Stimulated activated CD4-positive, alpha-beta T cell treated with anti-CD3 and anti-CD28 coated beads, Interleukin-4, amount 100 ng/mL, for 48 hours (primary cell): ENCODE results near the gene RNF224.
A peak's percentile ranks its signal among the peaks of the same experiment; 100 is the strongest.

Source experiments
- DNase-seq, 2 donors: peaks; one replicate each; pipeline ENCODE4 v3.0.0-alpha.2; 2020; ENCODE audit warnings: low read depth in 2 of 2

RNF224 gene

DNA sequence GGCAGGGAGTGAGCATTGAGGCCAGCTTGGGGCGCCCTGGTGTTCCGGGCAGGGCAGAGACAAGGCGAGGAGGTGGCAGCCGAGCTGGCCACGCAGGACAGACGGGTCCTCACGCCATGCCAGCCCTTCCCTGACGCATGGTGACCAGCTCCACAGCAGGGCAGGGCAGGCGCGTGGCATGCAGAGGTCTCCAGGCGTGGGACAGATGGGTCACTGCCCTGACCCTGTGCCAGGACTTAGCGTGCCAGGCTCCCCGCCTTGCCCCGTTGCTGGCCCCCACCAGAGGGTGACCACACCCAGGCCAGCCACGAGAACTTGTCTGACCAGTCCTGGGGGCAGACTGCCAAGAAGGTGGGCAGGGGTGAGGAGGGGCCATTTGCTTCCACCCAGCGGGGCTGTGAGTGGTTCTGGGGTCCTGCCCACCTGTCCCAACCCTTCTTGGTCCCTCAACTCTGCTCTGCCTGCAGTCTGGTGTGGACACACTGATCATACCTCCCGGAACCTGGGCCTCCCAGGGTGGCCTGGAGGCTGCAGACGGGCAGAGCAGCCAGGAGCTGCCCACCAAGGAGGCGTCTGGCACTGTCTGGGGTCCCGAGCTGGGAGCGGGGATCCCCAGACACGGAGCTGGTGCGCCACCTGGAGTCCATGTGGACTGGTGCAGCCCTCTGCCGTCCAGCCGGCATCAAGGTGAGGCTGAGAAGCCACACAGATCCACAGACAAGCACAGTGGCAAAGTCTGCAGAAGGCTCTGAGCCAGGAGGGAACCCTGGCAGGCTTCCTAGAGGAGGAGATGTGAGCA lies at the start of gene RNF224:
TSS of gene RNF224 (plus strand) at position 449 of the 799 bp plus-strand sequence. CDS start 834 bp downstream, outside the sequence.
- peak; percentile 73 to 80 for DNase-seq

GRCh38 chr9:137178201-137178938 lies 48.9 kb upstream of the RNF224 start:
- DNase-seq, result no peak

GRCh38 chr9:137178939-137179630 lies 48.2 kb upstream of the RNF224 start:
- no peak for DNase-seq

DNA sequence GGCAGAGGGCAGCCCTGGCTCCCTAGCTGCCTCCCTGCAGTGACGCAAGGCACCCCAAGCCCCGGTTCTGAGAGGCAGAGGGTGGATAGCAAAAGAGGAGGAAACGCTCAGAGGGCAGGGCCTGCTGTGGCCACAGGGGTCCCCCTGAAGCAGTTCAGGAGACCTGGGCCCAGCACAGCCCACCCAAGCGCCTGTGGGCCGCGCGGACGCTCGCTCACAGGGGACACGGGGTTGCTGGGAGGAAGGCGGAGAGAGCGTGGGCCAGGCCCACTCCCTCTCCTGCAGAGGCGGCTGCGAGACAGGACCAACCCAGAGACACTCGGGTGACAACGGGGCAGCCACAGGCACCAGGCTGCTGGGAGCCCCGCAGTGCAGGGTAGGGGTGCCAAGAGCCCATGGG lies 47.5 kb upstream of the RNF224 start:
- no peak for DNase-seq

GRCh38 chr9:137180491-137180890 lies 46.8 kb upstream of the RNF224 start:
- DNase-seq, result no peak

GRCh38 chr9:137181680-137182079 lies 45.6 kb upstream of the RNF224 start:
- no peak for DNase-seq

DNA sequence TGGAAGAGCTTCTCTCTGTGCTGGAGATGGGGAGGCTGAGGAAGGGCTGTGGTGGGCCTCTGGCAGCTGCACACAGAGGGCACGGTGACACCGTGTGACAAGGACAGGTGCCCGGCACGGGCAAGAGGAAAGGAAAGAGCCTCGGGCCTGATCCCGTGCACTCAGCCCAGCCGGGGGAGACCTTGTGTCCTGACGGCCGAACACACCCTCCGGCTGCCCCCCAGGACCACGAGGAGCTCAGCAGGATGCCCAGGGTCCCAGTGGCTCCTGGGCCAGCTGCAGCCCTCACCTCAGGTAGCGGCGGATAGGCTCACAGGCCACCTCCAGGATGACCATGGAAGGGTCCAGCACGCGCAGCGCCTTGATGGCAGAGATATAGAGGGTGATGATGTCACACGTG lies 44.5 kb upstream of the RNF224 start:
- no peak for DNase-seq

DNA sequence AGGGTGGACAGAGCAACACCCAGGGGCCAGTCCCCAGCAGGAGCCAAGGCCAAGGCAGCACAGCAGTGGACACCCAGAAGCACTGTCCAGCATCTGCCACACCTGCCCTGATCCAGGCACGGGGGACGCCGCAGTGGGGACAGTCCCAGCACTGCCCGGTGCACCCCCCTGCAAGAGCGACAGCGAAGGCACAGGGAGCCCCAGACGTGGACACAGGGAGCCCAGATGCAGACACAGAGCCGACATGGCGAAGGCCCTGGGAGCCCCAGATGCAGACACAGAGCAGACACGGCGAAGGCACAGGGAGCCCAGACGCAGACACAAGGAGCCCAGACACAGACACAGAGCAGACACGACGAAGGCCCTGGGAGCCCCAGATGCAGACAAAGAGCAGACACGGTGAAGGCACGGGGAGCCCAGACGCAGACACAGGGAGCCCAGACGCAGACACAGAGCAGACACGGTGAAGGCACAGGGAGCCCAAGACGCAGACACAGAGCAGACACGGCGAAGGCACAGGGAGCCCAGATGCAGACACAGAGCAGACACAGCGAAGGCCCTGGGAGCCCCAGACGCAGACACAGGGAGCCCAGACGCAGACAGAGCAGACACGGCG lies 43.2 kb upstream of the RNF224 start:
- DNase-seq, result no peak

DNA sequence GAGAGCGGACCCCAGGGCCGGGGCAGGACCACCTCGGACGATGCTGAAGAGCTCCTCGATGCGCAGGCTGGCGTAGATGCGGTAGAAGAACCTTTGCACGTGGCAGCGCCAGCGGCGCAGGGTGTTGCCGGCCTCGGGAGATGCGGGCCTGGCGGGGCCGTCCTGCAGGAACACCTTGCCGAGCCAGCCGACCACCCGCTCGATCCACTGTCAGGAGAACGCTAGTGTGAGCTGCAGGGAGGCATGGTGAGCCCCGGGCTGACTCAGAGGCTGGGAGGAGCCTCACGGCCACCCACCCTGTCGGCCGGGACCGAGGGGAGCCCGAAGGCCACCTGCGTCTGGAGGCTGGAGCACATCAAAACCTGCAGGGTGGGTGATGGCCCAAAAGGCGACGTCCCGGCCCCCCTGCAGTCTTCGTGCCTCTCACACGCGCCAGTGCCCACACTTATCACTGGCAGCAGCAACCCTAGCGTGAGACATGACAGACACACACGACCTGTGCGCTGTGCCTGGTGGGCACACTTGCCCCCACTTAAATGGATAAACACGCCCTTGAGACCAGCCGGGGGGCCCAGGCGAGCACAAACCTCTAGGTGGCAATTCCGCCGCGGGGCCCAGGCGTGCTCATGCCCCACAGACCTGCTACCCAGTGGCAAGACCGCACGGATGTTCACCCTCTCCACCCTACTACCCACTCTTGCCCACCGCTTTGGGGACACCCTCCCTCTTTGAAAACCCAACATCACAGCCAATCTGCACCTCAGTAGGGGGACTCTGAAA lies 42.2 kb upstream of the RNF224 start:
- DNase-seq, result no peak

- DNase-seq, result no peak
Observed at GRCh38 chr9:137185921-137186320, 41.4 kb upstream of the RNF224 start.

DNA sequence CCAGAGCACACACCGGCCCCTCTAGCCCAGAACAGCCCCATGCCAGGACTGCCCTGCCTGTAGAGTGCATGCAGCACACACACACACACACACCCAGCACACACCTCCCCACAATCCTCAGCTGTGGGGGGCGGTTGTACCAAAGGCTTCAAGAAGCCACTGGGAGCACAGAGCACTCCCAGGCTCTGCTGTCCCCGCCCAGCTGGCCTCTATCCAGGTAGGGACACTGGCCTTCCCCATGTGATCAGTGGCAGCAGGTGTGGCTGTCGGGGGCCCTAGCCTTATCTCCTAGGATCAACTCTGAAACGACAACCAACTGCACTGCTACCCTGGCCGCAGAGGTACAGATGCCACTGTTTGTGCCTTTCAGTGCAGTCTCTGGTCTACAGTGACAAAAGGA lies 40.9 kb upstream of the RNF224 start:
- no peak for DNase-seq

DNA sequence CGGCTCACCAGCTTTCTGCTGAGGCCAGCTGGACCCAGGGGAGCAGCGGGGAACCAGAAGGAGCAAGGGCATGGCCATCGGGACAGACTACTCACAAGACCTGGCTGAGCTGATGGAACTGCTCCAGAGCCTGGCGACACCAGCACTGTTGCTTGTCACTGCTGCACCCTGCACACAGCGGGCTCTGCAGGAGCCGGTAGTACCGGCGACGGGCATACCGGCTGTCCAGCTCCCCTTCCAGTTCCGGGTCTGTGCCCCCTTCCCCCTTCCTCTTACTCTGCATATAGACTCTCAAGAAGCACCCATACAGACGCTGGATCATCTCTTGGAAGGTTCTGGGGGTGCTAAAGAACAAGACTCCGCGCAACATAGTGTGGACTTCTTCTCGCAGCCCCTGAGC lies 39.9 kb upstream of the RNF224 start:
- DNase-seq, result no peak

DNA sequence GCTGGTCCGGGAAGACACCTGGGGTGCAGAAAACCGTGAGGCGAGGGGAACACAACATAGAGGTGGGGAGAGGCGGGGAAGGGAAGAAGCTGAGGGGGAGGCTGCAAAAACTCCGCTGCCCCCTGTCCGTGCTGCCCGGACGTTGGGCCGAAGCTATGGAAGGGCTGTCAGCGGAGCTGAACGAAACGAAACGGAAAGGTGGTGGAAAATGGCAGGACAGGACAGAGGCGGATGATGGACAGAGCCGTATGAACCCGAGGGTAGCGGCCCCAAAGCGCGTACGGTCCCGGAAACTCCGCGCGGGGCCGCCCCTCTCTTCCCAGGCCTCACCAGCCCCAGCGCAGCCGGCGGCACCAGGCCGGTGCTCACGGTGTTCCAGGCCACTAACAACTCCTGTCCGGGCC lies 39.2 kb upstream of the RNF224 start:
- DNase-seq, result no peak

DNA sequence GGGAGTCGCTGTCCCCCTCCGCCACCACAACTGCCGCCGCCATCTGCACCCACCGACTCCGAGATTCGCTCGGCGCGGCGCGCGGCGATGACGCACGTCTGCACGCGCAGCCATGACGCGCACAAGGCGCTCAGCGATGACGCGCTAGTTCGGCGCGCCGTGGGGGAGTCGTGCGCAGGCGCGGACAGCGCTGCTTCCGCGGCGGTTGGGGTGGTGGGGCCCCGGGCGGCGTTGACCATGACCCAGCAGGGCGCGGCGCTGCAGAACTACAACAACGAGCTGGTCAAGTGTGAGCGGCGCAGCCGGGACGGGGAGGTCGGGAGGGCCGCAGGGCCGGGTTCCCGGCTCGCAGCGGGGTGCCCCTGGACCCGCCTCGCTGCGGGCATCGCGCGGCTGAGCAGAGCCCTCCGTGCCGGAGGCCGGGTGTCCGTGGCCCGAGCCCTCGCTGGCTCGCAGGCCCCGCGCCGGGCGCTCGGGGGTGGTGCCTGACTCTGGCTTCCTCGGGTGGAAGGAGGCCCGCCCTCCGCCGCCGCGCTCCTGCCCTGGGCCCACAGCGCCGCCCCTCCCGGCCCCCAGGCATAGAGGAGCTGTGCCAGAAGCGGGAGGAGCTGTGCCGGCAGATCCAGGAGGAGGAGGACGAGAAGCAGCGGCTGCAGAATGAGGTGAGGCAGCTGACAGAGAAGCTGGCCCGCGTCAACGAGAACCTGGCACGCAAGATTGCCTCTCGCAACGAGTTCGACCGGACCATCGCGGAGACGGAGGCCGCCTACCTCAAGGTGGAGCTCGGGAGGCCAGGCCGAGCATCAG lies 38.6 kb upstream of the RNF224 start, which contains the start of the genes ANAPC2 and SSNA1:
TSS of gene ANAPC2 (minus strand) at position 71 of the 807 bp plus-strand sequence. CDS start at position 43, 28 bp downstream.
TSS of gene SSNA1 (plus strand) at position 187 of the 807 bp plus-strand sequence. CDS start at position 238, 51 bp downstream.
- peak; percentile 91 to 94 for DNase-seq

DNA sequence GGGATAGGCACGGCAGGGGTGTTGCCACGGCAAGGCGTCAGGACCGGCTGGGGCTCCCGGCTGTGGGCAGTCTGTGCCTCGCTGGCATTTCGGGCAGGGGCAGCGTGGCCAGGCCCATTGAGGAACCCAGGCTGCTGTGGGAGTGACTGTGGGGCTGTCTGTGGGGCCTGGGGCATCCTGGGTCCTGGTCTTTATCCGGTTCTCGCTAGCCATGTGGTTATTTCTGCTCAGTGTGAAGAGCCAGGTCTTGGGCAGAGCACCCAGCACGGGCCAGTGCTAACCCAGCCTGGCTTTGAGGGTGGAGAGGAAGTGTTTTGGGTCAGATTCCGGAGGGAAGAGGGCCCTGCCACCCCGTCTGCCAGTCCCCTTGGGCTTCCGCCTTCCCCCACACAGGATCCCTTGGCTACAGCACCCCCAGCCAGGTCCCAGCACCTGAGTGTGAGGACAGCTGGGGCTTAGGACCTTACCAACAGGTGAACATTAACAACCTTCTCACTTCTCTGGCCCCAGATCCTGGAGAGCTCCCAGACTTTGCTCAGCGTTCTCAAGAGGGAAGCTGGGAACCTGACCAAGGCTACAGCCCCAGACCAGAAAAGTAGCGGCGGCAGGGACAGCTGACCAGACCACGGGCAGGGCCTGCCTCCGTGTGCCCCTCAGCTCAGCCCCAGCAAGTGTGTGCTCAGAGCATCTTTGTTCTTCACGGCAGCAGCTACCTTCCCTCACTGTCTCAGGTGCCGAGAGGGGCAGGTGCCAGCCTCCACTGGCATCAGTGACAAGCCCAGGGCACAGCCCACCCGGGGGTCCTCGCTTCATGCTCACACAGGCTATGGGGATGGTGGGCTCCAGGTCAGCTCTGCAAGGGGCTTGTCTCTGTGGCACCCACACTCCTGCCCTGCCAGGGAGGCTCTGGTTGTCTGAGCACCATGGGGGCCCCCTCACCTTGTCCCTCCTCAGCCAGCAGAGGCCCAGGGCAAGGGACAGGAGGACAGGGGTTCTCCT lies 37.7 kb upstream of the RNF224 start:
- no peak for DNase-seq

DNA sequence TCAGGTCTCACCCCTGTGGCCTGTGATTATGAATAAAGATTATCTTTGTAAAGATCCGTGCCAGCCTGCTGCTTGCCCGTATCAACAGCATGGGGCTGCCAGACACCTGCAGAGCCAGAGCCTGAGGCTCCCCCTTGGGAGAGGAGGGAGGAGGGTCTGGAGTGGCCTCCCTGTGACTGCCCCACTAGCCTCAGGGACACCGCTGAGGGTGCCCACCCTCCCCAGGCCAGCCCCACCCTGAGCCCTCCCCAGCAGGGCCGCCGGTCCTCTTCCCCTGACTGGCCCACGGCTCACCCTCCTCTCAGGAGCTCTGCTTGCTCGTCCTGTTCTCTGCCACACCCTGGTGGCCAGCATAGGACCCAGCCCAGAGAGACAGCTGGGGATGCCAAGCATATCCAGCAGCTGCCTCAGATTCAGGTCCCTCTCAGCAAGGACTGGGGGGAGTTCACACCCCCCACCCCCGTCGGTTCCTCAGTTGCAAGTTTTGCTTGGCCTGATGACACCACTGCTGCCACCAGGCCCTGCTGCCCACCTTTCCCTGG lies 36.9 kb upstream of the RNF224 start:
- DNase-seq, result no peak

DNA sequence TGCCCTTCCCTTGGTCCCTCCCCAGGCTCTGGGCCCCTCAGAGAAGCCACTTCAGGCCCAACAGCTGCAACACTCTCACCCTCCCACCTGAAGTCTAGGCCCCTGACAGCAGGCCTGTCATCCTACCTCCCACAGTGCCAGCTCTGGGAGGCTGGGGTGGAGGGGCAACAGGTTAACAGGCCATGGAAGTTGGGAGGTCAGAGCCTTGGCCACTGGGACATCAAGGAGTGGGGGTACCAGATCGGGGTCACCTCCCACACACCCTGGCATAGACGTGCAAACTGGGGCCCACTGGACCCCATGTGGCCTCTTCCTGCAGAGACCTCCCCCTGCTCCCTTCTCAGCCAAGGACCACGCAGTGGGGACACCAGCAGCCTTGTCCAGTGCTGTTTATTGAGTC lies 36.1 kb upstream of the RNF224 start:
- no peak for DNase-seq

DNA sequence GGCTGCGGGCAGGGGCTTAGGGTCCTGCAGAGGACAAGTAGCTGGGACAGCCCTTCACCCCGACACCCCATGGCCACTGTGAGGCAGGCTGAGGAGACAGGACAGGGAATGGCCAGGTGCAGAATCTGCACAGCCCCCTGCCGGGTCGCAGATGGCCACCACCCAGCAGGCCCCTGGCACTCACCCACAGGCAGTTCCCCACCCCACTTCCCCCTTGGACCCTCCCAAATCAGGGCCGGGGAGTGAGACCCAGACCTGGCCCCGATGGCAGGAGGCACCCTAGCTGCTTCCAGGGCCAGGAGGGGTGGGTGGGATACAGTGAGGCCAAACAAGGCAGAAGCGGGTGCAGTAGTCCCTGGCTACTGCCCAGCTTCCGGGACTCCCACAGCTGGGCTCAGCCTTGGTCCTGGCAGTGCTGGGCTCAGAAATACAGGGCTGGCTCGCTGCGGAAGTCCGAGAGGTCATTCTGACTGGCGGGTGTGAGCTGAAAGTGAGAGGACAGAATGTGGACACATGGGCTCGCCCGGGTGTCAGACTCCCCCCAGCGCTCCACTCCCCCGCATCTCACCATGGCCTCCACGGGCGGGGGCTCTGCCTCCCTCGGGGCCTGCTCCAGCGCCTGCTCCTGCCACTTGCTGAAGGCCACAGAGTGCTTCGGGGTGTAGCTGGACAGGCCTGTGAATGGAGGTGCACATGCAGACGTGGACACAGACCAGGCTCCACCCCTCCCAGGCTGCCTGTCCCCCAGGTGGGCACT lies 35.4 kb upstream of the RNF224 start:
- no peak for DNase-seq
